Measurements from ENCODE around the gene MYMK.

Gene MYMK

GRCh38 chr9:133516256-133516960 is 8.4 kb downstream of the MYMK start:
- DNase-seq: no peak

DNA sequence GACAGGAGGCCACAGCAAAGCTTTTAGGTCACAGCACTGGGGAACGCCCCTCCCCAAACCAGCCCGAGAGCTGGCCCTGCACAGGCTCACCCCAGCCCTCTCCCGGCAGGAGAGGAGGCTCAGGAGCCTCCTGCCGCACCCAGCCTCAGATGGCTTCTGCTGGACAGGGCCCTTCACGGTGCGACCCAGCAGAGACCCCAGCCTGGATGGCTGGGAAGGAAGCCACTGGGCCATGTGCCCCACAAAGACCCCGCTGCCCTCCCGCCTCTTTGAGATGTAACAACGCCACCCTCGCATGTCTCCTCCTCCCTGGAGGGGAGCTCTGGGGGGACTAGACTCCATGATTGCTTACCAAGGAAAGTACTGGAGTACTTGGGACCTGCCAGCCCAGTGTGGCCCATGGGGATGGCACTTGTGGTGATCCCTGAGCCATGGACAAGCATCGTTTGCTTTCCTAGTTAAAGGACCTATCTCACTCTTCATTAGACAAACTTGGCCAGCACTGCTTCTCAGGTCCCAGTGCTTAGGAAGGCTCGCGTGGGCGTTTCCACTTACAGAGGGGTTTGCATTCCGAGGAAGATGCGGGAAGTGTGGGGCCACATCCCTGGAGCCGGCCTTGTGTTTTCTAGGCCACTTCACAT is 9.0 kb downstream of the MYMK start:
- DNase-seq: no peak

DNA sequence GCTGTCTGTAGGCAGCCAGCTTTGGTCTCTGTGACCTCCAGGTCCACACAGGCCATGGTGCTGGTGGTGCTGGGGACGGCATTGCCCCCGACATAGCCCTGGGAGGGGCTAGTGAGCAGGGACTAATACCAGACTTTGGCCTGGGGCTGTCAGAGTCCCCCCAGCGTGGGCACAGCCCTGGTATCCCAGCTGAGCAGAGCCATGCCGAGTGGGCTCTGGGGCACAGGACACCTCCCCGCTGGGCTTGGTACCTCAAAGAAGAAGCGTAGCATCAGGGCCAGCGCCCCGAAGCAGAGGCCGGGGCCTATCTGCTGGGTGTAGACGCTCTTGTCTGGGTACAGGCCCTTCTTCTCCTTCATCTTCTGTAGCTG is 9.5 kb downstream of the MYMK start:
- no peak for DNase-seq

DNA sequence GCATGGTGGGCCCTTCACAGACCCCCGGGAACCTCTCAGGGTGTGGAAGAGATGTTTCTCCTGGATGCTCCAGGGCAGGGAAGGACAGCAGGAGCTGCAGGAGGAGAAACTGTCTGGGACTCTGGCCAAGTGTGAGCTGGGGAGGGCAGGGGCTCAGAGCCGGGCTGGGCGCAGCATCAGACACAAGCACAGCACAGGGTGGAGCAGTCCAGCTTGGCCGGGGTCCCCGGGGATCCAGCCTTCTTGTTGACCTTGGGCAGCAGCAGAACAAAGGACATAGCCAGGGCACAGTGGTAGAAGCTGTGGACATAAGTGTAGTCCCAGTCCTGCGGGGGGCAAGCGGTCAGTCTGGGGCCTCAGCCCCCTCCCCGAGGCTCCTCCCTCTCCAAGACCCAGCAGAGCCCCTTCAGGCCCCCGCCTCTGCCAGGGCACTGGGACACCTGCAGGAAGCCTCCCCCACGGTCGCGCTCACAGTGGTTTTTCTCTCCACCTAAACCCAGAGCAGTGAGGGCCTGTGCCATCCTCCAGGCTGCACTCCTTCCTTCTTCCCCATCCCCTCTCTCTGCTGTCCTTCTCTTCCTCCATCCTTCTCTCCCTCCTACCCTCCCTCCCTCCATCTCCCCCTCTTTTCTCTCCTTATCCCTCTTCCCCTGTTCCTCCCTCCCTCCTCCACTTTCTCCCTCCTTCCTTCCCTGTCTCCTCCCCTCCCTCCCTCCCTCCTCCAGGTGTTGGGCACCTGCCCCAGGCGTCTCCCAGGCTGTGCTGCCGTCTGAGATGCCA is 10.1 kb downstream of the MYMK start:
- DNase-seq: no peak

DNA sequence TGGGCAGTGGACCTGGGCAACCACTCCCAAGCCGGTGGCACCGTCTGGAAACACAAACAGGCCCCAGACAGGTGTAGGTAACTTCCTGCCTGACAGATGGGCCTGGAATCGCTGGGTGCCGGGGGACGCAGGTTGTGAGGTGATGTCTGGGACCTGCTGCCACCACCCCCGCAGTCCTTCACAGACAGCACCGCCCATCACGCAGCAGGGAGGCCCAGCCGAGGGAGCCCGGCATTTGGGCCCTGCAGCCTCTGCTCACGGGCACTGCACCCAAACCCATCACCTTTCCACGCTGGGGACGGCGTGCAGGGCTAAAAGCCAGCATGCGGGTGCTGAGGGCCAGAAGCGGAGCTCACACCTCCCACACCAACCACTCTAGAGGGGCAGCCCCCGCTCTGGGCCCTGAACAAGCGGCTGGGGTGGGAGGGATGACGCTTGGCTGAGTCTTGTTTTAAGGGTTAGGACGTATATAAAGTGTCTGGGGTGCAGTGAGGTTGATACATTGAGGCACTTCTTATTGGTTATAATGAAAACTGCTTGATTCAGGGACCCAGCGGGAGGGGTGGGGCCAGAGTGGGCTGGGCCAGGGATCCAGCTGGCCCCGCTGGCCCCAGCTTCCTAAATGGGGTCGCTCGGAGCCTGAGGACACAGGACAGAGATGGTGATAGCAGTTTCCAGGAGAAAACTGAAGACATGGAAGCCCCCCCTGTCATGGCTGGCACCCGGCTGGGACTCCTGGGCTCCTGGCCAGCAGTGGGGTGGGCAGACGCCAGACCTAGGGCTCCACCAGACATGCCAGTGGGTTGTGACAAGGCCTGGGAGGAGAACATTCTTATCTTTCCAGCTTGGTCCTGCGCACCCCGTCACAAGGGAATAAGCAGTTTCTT is 11.3 kb downstream of the MYMK start:
- DNase-seq: no peak

GRCh38 chr9:133512253-133513213 is 12.2 kb downstream of the MYMK start:
- DNase-seq: no peak

DNA sequence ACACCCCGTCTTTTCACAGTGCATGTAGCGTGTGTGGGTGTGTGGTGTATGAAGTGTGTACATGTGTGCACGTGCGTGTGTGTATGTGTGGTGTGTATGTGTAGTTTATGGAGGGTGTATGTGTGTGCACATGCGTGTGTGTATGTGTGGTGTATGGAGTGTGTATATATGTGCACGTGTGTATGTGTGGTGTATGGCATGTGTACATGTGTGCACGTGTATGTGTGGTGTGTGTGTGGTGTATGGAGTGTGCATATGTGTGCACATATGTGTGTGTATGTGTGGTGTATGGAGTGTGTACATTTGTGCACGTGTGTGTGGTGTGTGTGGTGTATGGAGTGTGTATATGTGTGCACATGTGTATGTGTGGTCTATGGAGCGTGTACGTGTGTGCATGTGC is 13.2 kb downstream of the MYMK start:
- no peak for DNase-seq

GRCh38 chr9:133510926-133511505 is 13.7 kb downstream of the MYMK start:
- no peak for DNase-seq

DNA sequence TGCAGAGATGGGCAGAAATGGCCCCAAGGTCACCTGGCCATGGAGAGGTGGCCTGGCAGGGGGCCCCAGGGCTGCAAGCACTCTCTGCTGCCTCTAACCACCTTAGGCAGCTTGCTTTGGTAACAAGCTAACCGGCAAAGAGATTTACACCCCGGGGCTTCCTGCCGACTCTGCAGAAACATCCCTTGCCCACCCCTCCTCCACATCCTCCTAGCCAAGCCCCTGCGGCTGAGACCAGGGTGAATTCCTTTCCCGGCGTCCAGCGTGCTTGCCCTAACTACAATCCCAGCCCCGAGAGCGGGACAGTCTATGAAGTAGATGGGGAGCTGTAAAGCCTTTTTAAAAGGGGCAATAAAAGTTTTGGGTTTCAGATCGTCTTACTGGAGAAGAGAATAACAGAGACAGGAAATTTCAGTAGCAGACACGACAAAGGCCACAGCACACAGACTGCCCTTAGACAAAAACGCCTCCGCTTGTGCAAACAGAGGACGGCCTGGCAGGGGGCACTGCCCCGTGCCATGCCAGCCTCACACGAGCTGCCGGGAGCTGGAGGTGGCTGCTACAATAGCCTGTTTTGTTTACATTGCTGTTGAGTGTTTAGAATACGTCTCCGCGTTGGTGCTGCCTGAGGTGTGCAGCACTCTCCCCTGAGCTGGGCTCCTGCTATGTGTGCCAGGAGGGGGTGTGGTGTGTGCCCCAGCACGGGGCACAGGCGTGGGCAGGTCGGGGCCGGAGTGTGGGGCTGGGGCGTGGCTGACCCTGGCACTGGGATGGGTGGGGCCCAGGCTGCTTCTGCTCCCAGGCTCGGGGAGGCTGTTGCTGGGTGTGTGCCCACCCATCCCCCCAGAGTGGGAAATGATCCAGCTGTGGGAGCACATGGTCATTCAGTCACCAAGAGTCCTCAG is 15.3 kb downstream of the MYMK start:
- DNase-seq: no peak

- DNase-seq: no peak
Observed at GRCh38 chr9:133508046-133508445, 16.7 kb downstream of the MYMK start.

GRCh38 chr9:133507246-133507965 is 17.4 kb downstream of the MYMK start:
- DNase-seq: no peak

GRCh38 chr9:133506653-133507038 is 18.1 kb downstream of the MYMK start:
- no peak for DNase-seq

- no peak for DNase-seq
Observed at GRCh38 chr9:133505901-133506652, 18.7 kb downstream of the MYMK start.

DNA sequence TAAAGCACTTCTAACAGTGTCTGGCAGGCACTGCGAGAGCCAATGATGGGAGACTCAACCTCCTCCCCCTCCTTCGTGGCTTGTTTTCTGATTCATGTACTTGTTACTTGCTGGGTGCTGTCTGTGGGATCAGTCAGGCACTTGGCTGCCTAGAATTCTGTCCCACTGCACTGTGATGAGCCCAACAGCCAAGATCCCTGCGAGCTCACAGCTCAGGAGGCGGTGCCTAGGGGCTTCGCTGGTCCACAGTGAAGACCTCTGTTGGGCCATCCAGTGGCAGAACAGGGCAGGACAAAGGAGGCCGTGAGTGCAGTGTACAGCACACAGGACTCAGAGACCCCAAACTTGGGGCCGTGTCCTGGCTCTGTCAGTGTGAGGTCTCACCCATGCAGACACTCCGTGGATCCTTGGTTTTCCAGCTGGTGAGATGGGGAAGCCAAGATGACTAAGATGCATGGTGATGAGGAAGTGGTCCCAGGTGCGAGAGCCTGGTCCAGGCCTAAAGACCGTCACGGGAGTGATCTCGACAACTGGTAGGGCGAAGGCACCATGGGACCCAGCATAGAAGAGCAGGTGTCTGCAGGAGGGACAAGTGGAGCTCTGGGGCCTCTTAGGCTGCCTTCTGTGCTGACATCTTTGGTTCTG is 19.5 kb downstream of the MYMK start:
- no peak for DNase-seq

GRCh38 chr9:133502112-133502511 is 22.6 kb downstream of the MYMK start:
- no peak for DNase-seq

- no peak for DNase-seq
Observed at GRCh38 chr9:133499892-133500270, 24.9 kb downstream of the MYMK start.

DNA sequence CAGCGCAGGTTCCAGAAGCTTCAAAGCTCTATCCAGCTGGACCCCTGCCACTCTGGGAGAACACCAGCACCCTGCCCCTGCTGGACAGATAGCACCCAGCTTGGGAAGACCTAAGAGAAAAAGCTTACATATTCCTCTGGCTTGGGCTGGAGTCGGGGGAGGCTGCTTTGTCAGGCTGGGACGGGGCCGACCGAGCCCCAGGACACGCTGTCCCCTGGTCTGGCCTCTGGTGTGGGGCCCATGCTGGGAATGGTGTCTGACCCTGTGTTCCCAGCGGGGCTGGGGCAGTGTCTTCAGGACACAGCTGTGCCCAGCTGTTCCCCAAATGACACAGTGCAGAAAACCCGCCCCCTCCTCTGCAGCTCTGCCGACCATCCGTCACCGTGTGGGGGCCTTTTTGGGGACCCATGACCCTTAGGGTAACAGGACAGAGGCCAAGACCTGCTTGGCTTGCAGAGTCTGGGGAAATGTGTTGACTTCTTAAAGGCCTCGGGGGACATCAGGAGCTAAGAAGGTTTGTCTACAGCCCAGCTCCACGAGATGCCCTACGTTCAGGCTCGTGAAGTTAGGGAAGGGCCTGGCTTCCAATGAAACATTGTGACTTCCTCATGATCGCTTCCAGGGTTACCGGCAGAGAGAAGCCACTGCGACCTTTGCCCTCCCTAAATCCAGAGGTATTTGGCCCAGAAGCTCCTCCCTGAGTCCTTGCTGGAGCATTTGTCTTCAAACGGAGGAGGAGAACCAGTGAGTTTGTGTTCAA is 25.4 kb downstream of the MYMK start:
- no peak for DNase-seq

Data from activated effector memory CD4-positive, alpha-beta T cell treated with Interleukin-2 at 50 U/mL for 16 hours (primary cell).